ENCODE data around the gene INTS15.

GRCh38 chr7:6647541-6647940, 57.7 kb downstream of the INTS15 start:
- TF ChIP-seq ZNF274 (IDR thresholded peaks at IDR 0.05; ENCODE audit: low read depth, low read length) (no peak), YY1 (IDR thresholded peaks at IDR 0.05; ENCODE audit: insufficient read depth, insufficient read length) (no peak)

Measured in NT2/D1 (cell line).